ENCODE results near the gene SSPN.

Gene SSPN

DNA sequence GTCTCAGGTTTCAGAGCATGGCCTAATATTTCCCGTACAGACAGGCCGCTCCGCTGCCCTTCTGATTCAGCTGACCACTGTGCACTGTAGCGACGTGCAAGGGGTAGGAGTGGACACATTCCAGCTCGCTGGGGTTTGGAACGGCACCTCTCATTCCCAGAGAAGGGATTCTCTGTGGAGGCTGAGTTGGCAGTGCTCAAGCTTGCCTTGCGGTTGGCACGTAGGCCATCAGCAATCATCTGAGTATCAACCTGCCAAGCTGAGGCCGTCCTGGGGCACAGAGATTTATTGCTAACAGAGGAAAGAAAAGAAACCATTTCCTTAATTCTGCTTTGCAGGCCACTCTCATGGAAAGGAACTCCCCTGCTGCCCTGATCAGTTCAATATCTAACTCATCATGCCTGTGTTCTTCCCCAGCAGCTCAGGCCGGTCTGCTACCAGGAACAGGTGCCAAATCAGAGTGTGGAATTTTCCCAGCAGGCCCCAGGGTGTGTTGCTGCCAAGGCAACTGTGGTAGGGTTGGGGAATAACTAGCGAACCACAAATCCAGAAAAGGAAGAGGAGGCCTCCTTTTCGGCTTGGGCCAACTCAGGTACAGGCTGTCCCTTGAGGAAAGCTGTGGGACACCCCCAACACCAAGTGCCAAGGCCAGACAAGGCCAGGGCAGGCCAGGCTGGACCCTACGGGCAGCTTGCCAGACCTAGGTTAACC, 92.5 kb downstream of the SSPN start:
- no peak for DNase-seq

DNA sequence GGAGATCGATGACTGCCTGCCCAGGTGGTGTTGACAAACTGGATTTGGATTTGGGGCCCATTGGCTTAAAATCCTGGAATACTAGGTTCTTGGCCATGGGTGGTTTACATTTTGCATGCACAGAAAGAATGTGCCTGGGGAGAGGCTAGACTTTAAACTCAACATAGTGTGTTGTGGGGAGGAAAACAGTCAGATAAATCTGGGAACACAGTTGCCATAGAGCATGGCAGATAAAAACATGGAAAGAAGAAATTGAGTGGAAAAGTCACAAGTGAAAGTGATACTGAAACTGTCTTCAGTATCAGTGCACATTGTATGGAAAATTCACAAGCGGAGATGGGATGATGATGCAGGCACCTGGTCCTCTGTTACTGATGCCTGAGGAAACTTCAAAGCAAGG, 95.2 kb downstream of the SSPN start:
- no peak for DNase-seq

- DNase-seq = no peak
These were observed 97.2 kb downstream of the SSPN start for GRCh38 chr12:26292596-26292995.

- peak; percentile 28 for DNase-seq
These were observed 98.2 kb downstream of the SSPN start for GRCh38 chr12:26293612-26294011.

GRCh38 chr12:26295001-26295400, 99.6 kb downstream of the SSPN start:
- DNase-seq = no peak

GRCh38 chr12:26297396-26298070, 102.2 kb downstream of the SSPN start:
- no peak for DNase-seq

GRCh38 chr12:26298785-26299621, 103.6 kb downstream of the SSPN start:
- DNase-seq = peak; percentile 77

DNA sequence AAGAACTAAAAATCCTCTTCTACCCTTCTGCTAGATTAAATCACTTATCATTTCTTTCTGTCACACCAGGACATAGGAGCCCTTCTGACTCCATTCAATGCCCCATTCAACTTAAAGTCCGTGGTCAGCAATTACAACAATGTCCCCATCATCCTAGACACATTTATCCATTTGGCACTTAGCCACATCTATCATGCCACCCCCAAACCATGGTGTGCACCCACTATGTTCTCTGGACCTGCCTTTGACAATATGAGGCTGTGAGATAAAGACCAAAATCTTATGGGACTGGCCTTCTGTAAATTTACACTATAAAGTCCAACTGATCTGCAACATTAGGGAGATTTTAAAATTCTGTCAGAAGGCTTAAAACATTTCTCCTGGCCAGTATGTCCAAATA, 104.4 kb downstream of the SSPN start:
- no peak for DNase-seq

Data from fibroblast of skin of scalp (primary cell).